ENCODE measurements around the gene ANKMY2.

GRCh38 chr7:16627236-16627635 lies 18.3 kb downstream of the ANKMY2 start:
- no peak for TF ChIP-seq EZH2 (IDR thresholded peaks at IDR 0.05; ENCODE audit: borderline replicate concordance, low read length)
- TF ChIP-seq CTCF (IDR thresholded peaks at IDR 0.05; ENCODE audit: low read length) = no peak

Measured in OCI-LY1 (cell line).